ENCODE data around the gene ADAMTS12. TPM values are rescaled to one million over a fixed set of nuclear protein-coding genes. Genes with fewer than 3 reads are reported as not detected.
A peak's percentile ranks its signal among the peaks of the same experiment; 100 is the strongest.

ADAMTS12 gene
- total RNA-seq, 1 experiment from 2014 or later = 6.2 TPM

DNA sequence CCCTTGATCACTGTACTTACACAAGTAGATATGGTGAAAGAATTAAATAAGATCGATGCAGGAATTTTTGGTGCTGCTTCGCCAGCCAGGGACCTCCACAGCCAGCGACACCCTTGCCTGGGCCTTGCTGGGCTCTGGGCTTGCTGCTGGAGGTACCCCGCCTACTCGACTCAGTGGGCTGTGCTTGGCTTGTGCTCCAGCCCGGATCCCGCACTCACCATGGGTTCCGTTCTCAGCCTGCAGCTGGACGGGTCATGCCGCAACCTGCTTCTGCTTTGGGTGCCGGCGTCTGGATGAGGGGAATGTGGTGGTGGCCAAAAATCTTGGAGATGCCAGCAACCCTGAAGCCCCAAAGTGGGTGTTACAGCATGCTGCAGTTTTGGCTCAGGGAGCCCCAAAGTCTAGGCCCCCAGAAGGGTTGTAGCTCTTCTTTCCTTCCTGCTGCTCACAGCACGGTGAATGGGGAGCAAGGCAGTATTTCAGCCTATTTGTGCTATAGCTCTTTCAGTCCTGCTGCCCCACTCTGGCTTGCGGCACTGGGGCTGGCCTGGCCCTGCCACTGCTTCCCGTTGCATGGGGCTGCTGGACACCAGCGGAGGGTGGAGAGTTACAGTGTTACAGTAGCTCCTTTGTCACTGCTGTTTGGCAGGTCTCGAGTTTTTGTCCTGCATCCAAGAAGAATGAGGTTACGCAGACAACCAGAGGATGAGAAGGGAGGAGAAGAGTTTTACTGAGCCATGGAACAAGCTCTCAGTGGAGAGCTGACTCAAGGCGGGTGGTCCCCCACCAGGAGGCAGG lies 403.0 kb downstream of the ADAMTS12 start:
- TF ChIP-seq, protein P1, sequence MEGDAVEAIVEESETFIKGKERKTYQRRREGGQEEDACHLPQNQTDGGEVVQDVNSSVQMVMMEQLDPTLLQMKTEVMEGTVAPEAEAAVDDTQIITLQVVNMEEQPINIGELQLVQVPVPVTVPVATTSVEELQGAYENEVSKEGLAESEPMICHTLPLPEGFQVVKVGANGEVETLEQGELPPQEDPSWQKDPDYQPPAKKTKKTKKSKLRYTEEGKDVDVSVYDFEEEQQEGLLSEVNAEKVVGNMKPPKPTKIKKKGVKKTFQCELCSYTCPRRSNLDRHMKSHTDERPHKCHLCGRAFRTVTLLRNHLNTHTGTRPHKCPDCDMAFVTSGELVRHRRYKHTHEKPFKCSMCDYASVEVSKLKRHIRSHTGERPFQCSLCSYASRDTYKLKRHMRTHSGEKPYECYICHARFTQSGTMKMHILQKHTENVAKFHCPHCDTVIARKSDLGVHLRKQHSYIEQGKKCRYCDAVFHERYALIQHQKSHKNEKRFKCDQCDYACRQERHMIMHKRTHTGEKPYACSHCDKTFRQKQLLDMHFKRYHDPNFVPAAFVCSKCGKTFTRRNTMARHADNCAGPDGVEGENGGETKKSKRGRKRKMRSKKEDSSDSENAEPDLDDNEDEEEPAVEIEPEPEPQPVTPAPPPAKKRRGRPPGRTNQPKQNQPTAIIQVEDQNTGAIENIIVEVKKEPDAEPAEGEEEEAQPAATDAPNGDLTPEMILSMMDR (conservative IDR thresholded peaks at IDR 0.05) = no peak
- peaks cover 41 to 56% of the 10 kb centered on the region in 2 experiments for H3K4me1 Mint-ChIP-seq

More for the DNA sequence above, 403.0 kb downstream of the ADAMTS12 start:
- H2BK12ac ChIP-seq (ENCODE audit: insufficient read length, low read depth, low read length) = no peak overlapping the region
- Mint-ChIP-seq H3K36me3 (ENCODE audit: insufficient read depth in 1 of 3, low read depth in 3 of 3) (peaks cover 6 to 20% (median 13%) of the 10 kb centered on the region in 3 experiments), H3K9me3 (peaks cover 2 to 5% of the 10 kb centered on the region in 2 experiments; a peak in 4 of 5 replicates), H3K4me3 (no peak overlapping the region), H3K27me3 (ENCODE audit: low read depth) (no peaks in the 10 kb centered on the region), H3K27ac (peak overlapping the region in 2 of 3 experiments; percentile 89 to 90; a peak in 6 of 7 replicates)
- H3K23ac ChIP-seq (ENCODE audit: insufficient read length, low read depth, low read length) = no peak overlapping the region
- no peak overlapping the region for H4K8ac ChIP-seq (replicated peaks; ENCODE audit: insufficient read length, low read depth, low read length)
- H3K9me3 ChIP-seq (ENCODE audit: control insufficient read depth, low read depth, low read length) = no peaks in the 10 kb centered on the region
- H3K56ac ChIP-seq (ENCODE audit: insufficient read length, low read depth, low read length) = no peak overlapping the region
- no peaks in the 10 kb centered on the region for H3K27me3 ChIP-seq (ENCODE audit: insufficient read depth, low read length)
- no peak overlapping the region for H3K9ac ChIP-seq (ENCODE audit: extremely low read depth, insufficient read length, low read length)
- no peak overlapping the region for H2BK15ac ChIP-seq (ENCODE audit: low read depth, low read length)
- H3K79me1 ChIP-seq (ENCODE audit: insufficient read depth, low read depth, low read length, poor library complexity, severe bottlenecking) = no peaks in the 10 kb centered on the region
- no peak overlapping the region for H2BK20ac ChIP-seq (ENCODE audit: low read depth, low read length, poor library complexity, severe bottlenecking)
- no peak overlapping the region for H2AK5ac ChIP-seq (ENCODE audit: insufficient read length, low read length)
- no peak overlapping the region for H2BK120ac ChIP-seq (ENCODE audit: low read depth, low read length, poor library complexity, severe bottlenecking)
- no peak overlapping the region for H2AFZ ChIP-seq (ENCODE audit: low read length)
- no peak overlapping the region for H3K14ac ChIP-seq (ENCODE audit: insufficient read depth, low read length)
- H4K91ac ChIP-seq (ENCODE audit: insufficient read length, low read depth, low read length) = no peak overlapping the region
- no peak overlapping the region for H2BK5ac ChIP-seq (ENCODE audit: insufficient read length, low read length)
- no peak overlapping the region for H3K18ac ChIP-seq (ENCODE audit: insufficient read length, low read depth, low read length)
- H3K4me1 ChIP-seq (ENCODE audit: insufficient read depth, low read length) = no peaks in the 10 kb centered on the region
- H4K5ac ChIP-seq (ENCODE audit: insufficient read length, low read depth, low read length) = no peak overlapping the region
- no CpG with 5 or more reads among the region's 19 CpGs for WGBS (ENCODE audit: extremely low coverage, insufficient read length, low lambda C conversion rate)
- DNase-seq = peak; percentile 57
- no peak overlapping the region for H3T11ph ChIP-seq (ENCODE audit: low read length)
- H3K23me2 ChIP-seq (ENCODE audit: insufficient read length, low read depth, low read length, poor library complexity, severe bottlenecking) = no peaks in the 10 kb centered on the region
- H3K27ac ChIP-seq (ENCODE audit: insufficient read length, low read depth, low read length) = no peak overlapping the region
- H4K20me1 ChIP-seq (ENCODE audit: control insufficient read depth, insufficient read depth, insufficient read length) = no peaks in the 10 kb centered on the region
- no peaks in the 10 kb centered on the region for H3K79me2 ChIP-seq (ENCODE audit: insufficient read depth, low read length)
- H3K4ac ChIP-seq (ENCODE audit: low read depth, low read length) = no peak overlapping the region
- H3K4me2 ChIP-seq (ENCODE audit: insufficient read depth, insufficient read length, low read length) = no peak overlapping the region

All from H9 (cell line).